OCI-LY7 (cell line): ENCODE measurements around the gene FBRSL1. TPM values are rescaled to one million over a fixed set of nuclear protein-coding genes. Genes with fewer than 3 reads are reported as not detected.

ENCODE experiments used
- BruUV-seq: library from RNA; stranded (reverse); fragments of 400-500 nt; replicated peaks from 2 replicates; lab custom pipeline; 2021; lab: Mats Ljungman, UMichigan
- CTCF ChIA-PET: fragments of 300-600 bp; sonication (Branson Sonifier 250); formaldehyde crosslinking; loops from one replicate; lab custom pipeline; 2022; ENCODE audit warnings: antibody characterized with exemption; ENCODE audit not compliant: unreplicated experiment; lab: Charles Lee
- POLR2A ChIA-PET: fragments of 300-600 bp; sonication (Branson Sonifier 250); formaldehyde crosslinking; loops from one replicate; lab custom pipeline; 2022; ENCODE audit warnings: antibody characterized with exemption; lab: Charles Lee
- DNase-seq: peaks from one replicate; pipeline ENCODE4 v3.0.0-alpha.2; 2015; ENCODE audit warnings: low spot score
- H2AFZ ChIP-seq: fragments of 200-600 bp; sonication (generic), shearing (Covaris generic); 2 replicates; pipeline ENCODE4 v1.6.1; 2014; ENCODE audit warnings: mild to moderate bottlenecking, antibody characterized with exemption, low read length, moderate library complexity
- H3K27ac ChIP-seq: fragments of 200-600 bp; sonication (generic); 2 replicates; pipeline ENCODE4 v1.5.1; 2014; ENCODE audit warnings: mixed run types, low read depth, mild to moderate bottlenecking, moderate library complexity, low read length, inconsistent platforms; ENCODE audit not compliant: poor library complexity, severe bottlenecking
- H3K36me3 ChIP-seq: fragments of 200-600 bp; sonication (generic); 2 replicates; pipeline ENCODE4 v1.6.1; 2014; ENCODE audit warnings: mild to moderate bottlenecking, antibody characterized with exemption, low read length, moderate library complexity, mixed read lengths; ENCODE audit not compliant: insufficient read depth
- H3K4me1 ChIP-seq: fragments of 200-600 bp; sonication (generic); 2 replicates; pipeline ENCODE4 v1.5.1; 2014; ENCODE audit warnings: mild to moderate bottlenecking, low read length; ENCODE audit not compliant: insufficient read depth, poor library complexity, severe bottlenecking
- H3K4me2 ChIP-seq: fragments of 200-600 bp; sonication (generic); 2 replicates; pipeline ENCODE4 v1.6.1; 2014; ENCODE audit warnings: mild to moderate bottlenecking, low read length
- H3K4me3 ChIP-seq: fragments of 200-600 bp; sonication (generic); 2 replicates; pipeline ENCODE4 v1.5.1; 2014; ENCODE audit warnings: mild to moderate bottlenecking, low read depth, low read length; ENCODE audit not compliant: poor library complexity, severe bottlenecking
- H3K79me2 ChIP-seq: fragments of 200-600 bp; sonication (generic); 2 replicates; pipeline ENCODE4 v1.6.1; 2016; ENCODE audit warnings: low read depth, mild to moderate bottlenecking, low read length, moderate library complexity, mixed read lengths; ENCODE audit not compliant: insufficient read depth
- H3K9me2 ChIP-seq: fragments of 200-600 bp; sonication (generic); 2 replicates; pipeline ENCODE4 v1.6.1; 2016; ENCODE audit warnings: mild to moderate bottlenecking, low read length, mixed read lengths; ENCODE audit not compliant: insufficient read depth
- H3K9me3 ChIP-seq: fragments of 200-600 bp; sonication (generic); 2 replicates; pipeline ENCODE4 v1.6.1; 2014; ENCODE audit warnings: mild to moderate bottlenecking, mixed run types, low read length, mixed read lengths
- H4K20me1 ChIP-seq: fragments of 200-600 bp; sonication (generic); 2 replicates; pipeline ENCODE4 v1.6.1; 2014; ENCODE audit warnings: mild to moderate bottlenecking, antibody characterized with exemption, low read length, moderate library complexity, mixed read lengths; ENCODE audit not compliant: insufficient read depth
- CTCF ChIP-seq: fragments of 200-600 bp; sonication (generic); conservative IDR thresholded peaks from 2 replicates; pipeline ENCODE4 v1.5.1; 2014; ENCODE audit warnings: mild to moderate bottlenecking, antibody characterized with exemption, low read length, moderate library complexity, mixed read lengths
- EZH2phosphoT487 ChIP-seq: fragments of 200-600 bp; sonication (generic); IDR thresholded peaks from 2 replicates; pipeline ENCODE4 v1.6.1; 2018; ENCODE audit warnings: low read depth, borderline replicate concordance, mild to moderate bottlenecking, mixed run types, antibody characterized with exemption, low read length, moderate library complexity, mixed read lengths
- intact Hi-C: fragments of 100-400 bp; cut with micrococcal nuclease; formaldehyde crosslinking; loops from one replicate; pipeline ENCODE4 v1.10.0; 2022; ENCODE audit not compliant: unreplicated experiment
- total RNA-seq, 2 experiments: library from RNA; depleted of rRNA in 1 of 2; stranded (reverse); fragments of >200 nt in 1 of 2; shearing (Covaris generic) in 1 of 2; gene quantifications; 2 replicates each; pipeline ENCODE4 v1.2.3, GENCODE V29; 2014 to 2022

The FBRSL1 gene
- total RNA-seq, 2 experiments from 2014 or later = 24.6 to 87.8 TPM

GRCh38 chr12:132520421-132521199 lies 30.7 kb downstream of the FBRSL1 start:
- Histone ChIP-seq H3K9me3 (no peaks in the 10 kb centered on the region), H3K79me2 (no peaks in the 10 kb centered on the region), H2AFZ (no peak overlapping the region), H3K4me3 (no peak overlapping the region), H4K20me1 (no peaks in the 10 kb centered on the region), H3K9me2 (no peaks in the 10 kb centered on the region), H3K4me1 (no peaks in the 10 kb centered on the region), H3K4me2 (no peak overlapping the region), H3K36me3 (no peaks in the 10 kb centered on the region), H3K27ac (no peak overlapping the region)
- intact Hi-C loops = loop anchor here (5.0 kb wide), 1 partner anchor 88 kb away; no protein-coding TSS in a partner anchor
- ChIA-PET POLR2A (no interaction called here), CTCF (no interaction called here)
- DNase-seq = no peak
- no peak for TF ChIP-seq CTCF
- no peak for TF ChIP-seq EZH2phosphoT487
- BruUV-seq = no TSS peak

- no peaks in the 10 kb centered on the region for H3K4me1 ChIP-seq
- no TSS peak for BruUV-seq
- H4K20me1 ChIP-seq = no peaks in the 10 kb centered on the region
- CTCF ChIA-PET = no interaction called here
- no peak for DNase-seq
- no peaks in the 10 kb centered on the region for H3K9me2 ChIP-seq
- no peak for TF ChIP-seq CTCF
- no peak for TF ChIP-seq EZH2phosphoT487
- H3K9me3 ChIP-seq = no peaks in the 10 kb centered on the region
- POLR2A ChIA-PET = no interaction called here
- no peaks in the 10 kb centered on the region for H3K79me2 ChIP-seq
- intact Hi-C loops = loop anchor here (5.0 kb wide), 1 partner anchor 89 kb away; no protein-coding TSS in a partner anchor
- no peak overlapping the region for H3K4me3 ChIP-seq
- no peak overlapping the region for H2AFZ ChIP-seq
- no peak overlapping the region for H3K27ac ChIP-seq
- no peak overlapping the region for H3K4me2 ChIP-seq
- no peaks in the 10 kb centered on the region for H3K36me3 ChIP-seq
These were observed 31.2 kb downstream of the FBRSL1 start for GRCh38 chr12:132521200-132521580.

- ChIA-PET POLR2A (no interaction called here), CTCF (interaction anchor here (0.6 kb wide), 1 partner anchor 169 kb away, joined by 4 read pairs; no protein-coding TSS in a partner anchor)
- DNase-seq = no peak
- H3K9me2 ChIP-seq = no peaks in the 10 kb centered on the region
- no peak overlapping the region for H3K27ac ChIP-seq
- TF ChIP-seq CTCF (no peak), EZH2phosphoT487 (no peak)
- H3K36me3 ChIP-seq = no peaks in the 10 kb centered on the region
- H3K4me2 ChIP-seq = no peak overlapping the region
- H3K79me2 ChIP-seq = no peaks in the 10 kb centered on the region
- intact Hi-C loops = loop anchor here (5.0 kb wide), 1 partner anchor 90 kb away; no protein-coding TSS in a partner anchor
- no peak overlapping the region for H2AFZ ChIP-seq
- BruUV-seq = no TSS peak
- H3K4me3 ChIP-seq = no peak overlapping the region
- no peaks in the 10 kb centered on the region for H3K4me1 ChIP-seq
- no peaks in the 10 kb centered on the region for H4K20me1 ChIP-seq
- no peaks in the 10 kb centered on the region for H3K9me3 ChIP-seq
These were observed 31.9 kb downstream of the FBRSL1 start for GRCh38 chr12:132521712-132522292.
